ENCODE data around the gene PSME3IP1. TPM values are rescaled to one million over a fixed set of nuclear protein-coding genes. Genes with fewer than 3 reads are reported as not detected.

Gene PSME3IP1
- total and polyA plus RNA-seq, 2 donors, result 81.8 to 93.1 TPM

DNA sequence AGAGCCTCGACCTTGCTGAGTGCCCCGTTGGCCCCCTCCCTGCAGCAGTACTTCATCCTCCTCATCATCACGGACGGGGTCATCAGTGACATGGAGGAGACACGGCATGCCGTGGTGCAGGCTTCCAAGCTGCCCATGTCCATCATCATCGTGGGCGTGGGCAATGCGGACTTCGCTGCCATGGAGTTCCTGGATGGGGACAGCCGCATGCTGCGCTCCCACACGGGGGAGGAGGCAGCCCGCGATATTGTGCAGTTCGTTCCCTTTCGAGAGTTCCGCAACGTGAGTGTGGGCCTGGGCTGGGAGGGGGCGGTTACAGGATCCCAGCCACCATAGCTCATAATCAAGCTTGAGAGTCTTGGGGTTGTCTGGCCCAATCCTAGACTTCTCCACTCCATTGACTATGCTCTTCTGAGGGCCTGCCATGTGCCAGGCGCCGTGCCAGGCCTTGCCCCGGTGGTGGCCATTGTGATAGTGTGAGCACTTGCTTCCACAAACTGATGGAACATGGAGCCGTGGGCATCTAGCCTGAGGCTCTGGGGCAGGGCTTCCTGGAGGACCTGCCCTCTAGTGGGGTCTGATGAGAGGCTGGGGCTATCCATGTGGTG lies 39.7 kb downstream of the PSME3IP1 start:
- H3K36me3 ChIP-seq (ENCODE audit: control insufficient read depth in 2 of 2, insufficient read depth in 2 of 2, low read length in 1 of 2), result peaks cover 0 to 3% of the 10 kb centered on the region in 2 donors

DNA sequence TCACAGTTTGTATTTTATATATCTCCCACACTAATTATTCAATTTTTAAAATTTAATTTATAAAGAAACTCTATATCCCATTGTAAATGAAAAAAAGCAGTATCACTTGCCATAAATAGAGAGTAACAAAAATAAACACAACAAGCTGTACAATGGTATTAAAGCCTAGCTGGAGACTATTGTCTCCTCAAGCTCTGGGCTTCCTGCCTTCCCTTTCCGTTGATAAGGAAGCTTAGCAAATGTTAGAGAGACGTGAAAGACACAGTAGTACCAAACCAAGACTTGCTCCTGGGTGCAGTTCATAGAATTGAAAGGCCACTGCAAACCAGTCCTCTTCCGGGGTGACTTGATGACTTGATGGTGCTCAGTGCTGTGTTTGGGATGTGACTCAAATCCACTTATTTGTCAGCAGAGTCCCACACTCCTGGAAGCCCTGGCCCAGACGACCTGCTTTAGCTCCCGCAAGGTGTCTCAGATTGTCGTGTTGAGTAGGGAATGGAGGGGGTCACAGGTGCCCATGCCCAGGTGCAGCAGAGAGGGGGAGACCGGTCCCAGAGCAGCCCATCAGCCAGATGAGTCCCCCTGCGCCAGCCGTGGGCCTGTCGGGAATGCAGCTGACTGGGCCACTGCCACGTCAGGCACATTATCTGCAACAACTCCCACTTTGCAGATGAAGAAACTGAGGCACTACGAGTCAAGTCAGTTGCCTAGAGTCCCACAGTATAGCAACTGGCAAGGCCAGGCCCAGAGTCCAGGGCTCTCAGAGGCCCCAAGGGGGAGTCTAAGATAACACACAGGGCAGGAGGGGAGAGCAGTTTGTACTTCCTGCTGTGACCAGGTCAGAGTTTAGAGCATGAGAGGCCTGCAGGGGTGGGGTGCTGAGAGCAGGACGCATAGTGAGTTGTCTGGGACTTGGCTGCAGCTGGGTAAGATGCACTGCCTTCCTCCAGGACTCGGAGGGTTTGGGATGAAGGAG lies 40.5 kb downstream of the PSME3IP1 start:
- 95% methylated on average over 14 of the region's 14 CpGs for WGBS
- H3K9me3 ChIP-seq (ENCODE audit: control insufficient read depth in 2 of 2, insufficient read depth in 1 of 2, low read length in 1 of 2), result no peaks in the 10 kb centered on the region
- H3K36me3 ChIP-seq (ENCODE audit: control insufficient read depth in 2 of 2, insufficient read depth in 2 of 2, low read length in 1 of 2), result peaks cover 0 to 3% of the 10 kb centered on the region in 2 donors
- no peak overlapping the region for H3K27ac ChIP-seq (ENCODE audit: low read depth in 1 of 2, low read length in 1 of 2)
- DNase-seq (ENCODE audit: low read depth in 6 of 9, low spot score in 9 of 9), result no peak
- H3K4me3 ChIP-seq (ENCODE audit: low read length in 2 of 2), result no peak overlapping the region
- peaks cover 23 to 62% of the 10 kb centered on the region in 2 donors for H3K4me1 ChIP-seq (ENCODE audit: control insufficient read depth in 2 of 2, insufficient read depth in 2 of 2, low read length in 2 of 2)
- no peaks in the 10 kb centered on the region for H3K27me3 ChIP-seq (ENCODE audit: control insufficient read depth in 2 of 2, insufficient read depth in 1 of 2, low read length in 1 of 2)

More for the DNA sequence above, 39.7 kb downstream of the PSME3IP1 start:
- DNase-seq (ENCODE audit: low read depth in 6 of 9, low spot score in 9 of 9), result no peak
- Histone ChIP-seq H3K27me3 (ENCODE audit: control insufficient read depth in 2 of 2, insufficient read depth in 1 of 2, low read length in 1 of 2) (no peaks in the 10 kb centered on the region), H3K4me3 (ENCODE audit: low read length in 2 of 2) (no peak overlapping the region), H3K4me1 (ENCODE audit: control insufficient read depth in 2 of 2, insufficient read depth in 2 of 2, low read length in 2 of 2) (peaks cover 22 to 54% of the 10 kb centered on the region in 2 donors), H3K9me3 (ENCODE audit: control insufficient read depth in 2 of 2, insufficient read depth in 1 of 2, low read length in 1 of 2) (no peaks in the 10 kb centered on the region), H3K27ac (ENCODE audit: low read depth in 1 of 2, low read length in 1 of 2) (no peak overlapping the region)
- WGBS, result 97% methylated on average over 24 of the region's 24 CpGs

DNA sequence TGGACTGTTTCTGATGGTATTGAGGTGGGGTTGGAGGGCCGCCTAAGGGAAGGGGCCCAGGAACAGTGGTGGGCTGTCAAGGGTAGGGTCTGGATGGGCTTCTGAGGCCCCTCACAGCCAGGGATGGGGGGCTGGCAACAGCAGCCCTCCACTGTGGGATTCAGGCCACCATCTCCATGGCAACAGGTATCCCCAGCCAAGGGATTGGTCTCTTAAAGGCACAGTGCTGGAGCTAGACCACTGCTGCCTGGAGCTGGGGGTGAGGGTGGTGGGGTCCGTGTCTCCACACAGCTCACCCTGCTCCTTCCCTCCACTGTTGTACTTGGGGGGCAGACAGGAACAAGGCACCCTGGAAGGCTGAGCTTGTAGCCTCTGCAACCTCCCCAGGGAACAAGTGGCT lies 41.8 kb downstream of the PSME3IP1 start:
- Histone ChIP-seq H3K9me3 (ENCODE audit: control insufficient read depth in 2 of 2, insufficient read depth in 1 of 2, low read length in 1 of 2) (no peaks in the 10 kb centered on the region), H3K4me1 (ENCODE audit: control insufficient read depth in 2 of 2, insufficient read depth in 2 of 2, low read length in 2 of 2) (peaks cover 23 to 69% of the 10 kb centered on the region in 2 donors), H3K27me3 (ENCODE audit: control insufficient read depth in 2 of 2, insufficient read depth in 1 of 2, low read length in 1 of 2) (no peaks in the 10 kb centered on the region), H3K27ac (ENCODE audit: low read depth in 1 of 2, low read length in 1 of 2) (no peak overlapping the region), H3K36me3 (ENCODE audit: control insufficient read depth in 2 of 2, insufficient read depth in 2 of 2, low read length in 1 of 2) (no peaks in the 10 kb centered on the region), H3K4me3 (ENCODE audit: low read length in 2 of 2) (no peak overlapping the region)
- WGBS, result 97% methylated on average over 2 of the region's 2 CpGs
- DNase-seq (ENCODE audit: low read depth in 6 of 9, low spot score in 9 of 9), result no peak

DNA sequence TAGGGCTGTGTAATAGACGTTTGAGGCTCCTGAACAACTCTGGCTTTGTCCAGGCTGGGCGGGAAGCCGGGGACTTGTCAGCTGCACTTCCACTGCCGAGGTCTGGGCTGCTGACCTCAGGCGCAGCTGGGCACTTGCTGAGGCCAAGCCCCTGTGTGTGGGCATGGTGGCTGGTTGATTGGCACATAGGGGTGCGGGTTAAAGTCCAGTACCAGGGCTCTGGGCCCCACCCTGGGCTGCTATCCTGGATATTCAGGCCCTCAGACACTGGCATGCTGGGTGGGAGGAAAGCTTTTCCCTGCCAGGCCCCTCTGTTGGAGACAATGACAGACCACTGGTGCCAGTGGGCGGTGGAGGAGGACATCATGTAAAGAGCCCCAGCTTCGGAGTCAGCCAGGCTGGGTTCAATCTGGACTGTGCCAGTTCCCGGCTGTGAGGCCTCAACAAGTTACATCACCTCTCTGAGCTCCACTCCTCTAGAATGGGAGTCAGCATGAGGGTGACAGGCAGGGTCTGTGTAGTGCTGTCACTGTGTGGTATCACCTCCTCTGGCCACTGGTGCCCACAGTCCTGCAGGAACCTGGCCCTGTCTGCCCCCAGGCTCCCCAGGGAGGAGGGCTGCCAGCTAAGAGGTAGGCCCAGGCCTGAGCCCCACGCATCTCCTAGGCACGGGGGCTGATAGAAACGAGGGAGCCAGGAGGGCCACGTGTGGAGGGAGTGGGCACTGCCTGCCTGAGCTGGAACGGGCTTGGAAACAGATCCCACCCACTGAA lies 42.5 kb downstream of the PSME3IP1 start:
- H3K36me3 ChIP-seq (ENCODE audit: control insufficient read depth in 2 of 2, insufficient read depth in 2 of 2, low read length in 1 of 2), result no peaks in the 10 kb centered on the region
- WGBS, result 95% methylated on average over 14 of the region's 14 CpGs
- H3K9me3 ChIP-seq (ENCODE audit: control insufficient read depth in 2 of 2, insufficient read depth in 1 of 2, low read length in 1 of 2), result no peaks in the 10 kb centered on the region
- H3K4me1 ChIP-seq (ENCODE audit: control insufficient read depth in 2 of 2, insufficient read depth in 2 of 2, low read length in 2 of 2), result peaks cover 23 to 68% of the 10 kb centered on the region in 2 donors
- H3K4me3 ChIP-seq (ENCODE audit: low read length in 2 of 2), result no peak overlapping the region
- H3K27me3 ChIP-seq (ENCODE audit: control insufficient read depth in 2 of 2, insufficient read depth in 1 of 2, low read length in 1 of 2), result no peaks in the 10 kb centered on the region
- no peak for DNase-seq (ENCODE audit: low read depth in 6 of 9, low spot score in 9 of 9)
- H3K27ac ChIP-seq (ENCODE audit: low read depth in 1 of 2, low read length in 1 of 2), result peak overlapping the region; percentile 76 to 89

DNA sequence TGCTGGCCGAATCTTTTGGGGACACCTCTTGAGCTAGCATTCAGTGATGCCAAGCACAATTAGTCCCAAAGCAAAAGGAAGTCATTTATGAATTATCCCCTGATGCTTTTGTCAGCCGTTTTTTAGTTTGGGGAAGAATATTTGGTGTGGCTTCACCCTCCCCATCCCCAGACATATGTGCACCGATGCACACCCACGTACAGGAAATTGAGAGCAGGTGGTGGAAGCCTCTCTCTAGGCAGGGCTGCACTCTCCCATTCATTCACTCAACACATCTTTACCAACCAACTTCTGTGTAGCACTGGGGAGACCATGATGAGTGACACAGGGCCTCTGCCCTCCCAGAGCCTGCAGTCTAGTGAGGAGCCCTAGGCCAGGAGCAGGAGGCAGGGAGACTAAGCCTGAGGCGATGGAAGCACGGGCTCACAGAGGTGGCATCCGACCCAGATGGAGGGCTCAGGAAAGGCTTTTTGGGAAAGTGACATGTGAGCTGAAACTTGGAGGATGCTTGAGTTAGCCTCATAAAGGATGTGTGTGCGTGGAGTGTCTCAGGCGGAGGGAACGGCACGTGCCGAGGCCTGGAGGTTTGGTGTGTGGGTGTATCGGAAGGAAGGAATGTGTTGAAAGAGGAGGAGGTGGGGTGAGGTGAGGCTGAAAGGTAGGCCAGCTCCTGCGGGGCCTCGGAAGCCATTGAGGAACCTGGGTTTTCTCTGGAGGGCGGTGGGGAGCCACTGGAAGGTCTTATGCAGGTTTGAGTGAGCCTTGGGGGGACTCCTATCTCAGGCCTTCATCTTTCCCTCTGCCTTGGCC lies 43.8 kb downstream of the PSME3IP1 start:
- H3K4me3 ChIP-seq (ENCODE audit: low read length in 2 of 2), result no peak overlapping the region
- H3K36me3 ChIP-seq (ENCODE audit: control insufficient read depth in 2 of 2, insufficient read depth in 2 of 2, low read length in 1 of 2), result no peaks in the 10 kb centered on the region
- H3K4me1 ChIP-seq (ENCODE audit: control insufficient read depth in 2 of 2, insufficient read depth in 2 of 2, low read length in 2 of 2), result peaks cover 23 to 55% of the 10 kb centered on the region in 2 donors
- DNase-seq (ENCODE audit: low read depth in 6 of 9, low spot score in 9 of 9), result peak in 7 of 9 donors; percentile 29 to 80 (median 54)
- no peaks in the 10 kb centered on the region for H3K9me3 ChIP-seq (ENCODE audit: control insufficient read depth in 2 of 2, insufficient read depth in 1 of 2, low read length in 1 of 2)
- no peaks in the 10 kb centered on the region for H3K27me3 ChIP-seq (ENCODE audit: control insufficient read depth in 2 of 2, insufficient read depth in 1 of 2, low read length in 1 of 2)
- 40% methylated on average over 16 of the region's 16 CpGs for WGBS
- H3K27ac ChIP-seq (ENCODE audit: low read depth in 1 of 2, low read length in 1 of 2), result peak overlapping the region; percentile 76 to 89

DNA sequence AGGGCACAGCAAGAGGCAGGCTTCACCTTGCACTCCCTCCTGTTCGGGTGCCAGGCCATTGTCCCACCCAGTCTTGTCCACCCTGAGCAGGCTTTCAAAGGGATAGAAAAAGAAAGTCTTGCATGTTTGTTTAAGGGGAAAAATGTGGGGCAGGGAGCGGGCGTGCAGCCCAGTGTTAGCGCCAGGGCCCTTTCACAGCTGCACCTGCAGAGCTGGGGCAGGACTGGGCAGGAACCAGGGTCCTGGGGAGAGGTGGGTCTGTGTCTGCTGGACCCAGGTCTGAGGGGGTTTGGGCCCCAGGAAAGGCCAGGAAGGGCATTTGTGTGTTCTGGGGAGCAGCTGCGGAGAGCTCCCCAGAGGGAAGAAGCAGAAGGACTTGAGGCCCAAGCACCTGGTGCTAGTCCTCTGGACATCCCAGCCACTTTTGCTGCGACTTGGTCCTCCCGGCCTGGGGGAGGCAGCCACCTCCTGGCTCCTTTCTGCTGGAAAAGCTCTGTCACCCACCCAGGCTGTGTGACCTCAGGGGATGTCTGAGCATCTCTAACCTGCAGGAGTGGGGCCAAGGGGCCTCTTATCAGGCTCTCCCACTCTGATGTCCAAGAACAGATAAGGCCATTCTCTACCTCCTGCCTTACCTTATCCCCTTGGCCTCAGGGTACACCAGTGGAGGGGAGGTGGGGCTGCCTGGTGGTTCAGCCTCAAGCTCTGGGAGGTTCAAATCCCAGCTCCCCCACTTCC lies 44.7 kb downstream of the PSME3IP1 start:
- H3K9me3 ChIP-seq (ENCODE audit: control insufficient read depth in 2 of 2, insufficient read depth in 1 of 2, low read length in 1 of 2), result no peaks in the 10 kb centered on the region
- DNase-seq (ENCODE audit: low read depth in 6 of 9, low spot score in 9 of 9), result no peak
- no peak overlapping the region for H3K4me3 ChIP-seq (ENCODE audit: low read length in 2 of 2)
- no peaks in the 10 kb centered on the region for H3K36me3 ChIP-seq (ENCODE audit: control insufficient read depth in 2 of 2, insufficient read depth in 2 of 2, low read length in 1 of 2)
- no peaks in the 10 kb centered on the region for H3K27me3 ChIP-seq (ENCODE audit: control insufficient read depth in 2 of 2, insufficient read depth in 1 of 2, low read length in 1 of 2)
- H3K4me1 ChIP-seq (ENCODE audit: control insufficient read depth in 2 of 2, insufficient read depth in 2 of 2, low read length in 2 of 2), result peaks cover 23 to 55% of the 10 kb centered on the region in 2 donors
- 94% methylated on average over 7 of the region's 7 CpGs for WGBS
- H3K27ac ChIP-seq (ENCODE audit: low read depth in 1 of 2, low read length in 1 of 2), result peak overlapping the region; percentile 76 to 89

DNA sequence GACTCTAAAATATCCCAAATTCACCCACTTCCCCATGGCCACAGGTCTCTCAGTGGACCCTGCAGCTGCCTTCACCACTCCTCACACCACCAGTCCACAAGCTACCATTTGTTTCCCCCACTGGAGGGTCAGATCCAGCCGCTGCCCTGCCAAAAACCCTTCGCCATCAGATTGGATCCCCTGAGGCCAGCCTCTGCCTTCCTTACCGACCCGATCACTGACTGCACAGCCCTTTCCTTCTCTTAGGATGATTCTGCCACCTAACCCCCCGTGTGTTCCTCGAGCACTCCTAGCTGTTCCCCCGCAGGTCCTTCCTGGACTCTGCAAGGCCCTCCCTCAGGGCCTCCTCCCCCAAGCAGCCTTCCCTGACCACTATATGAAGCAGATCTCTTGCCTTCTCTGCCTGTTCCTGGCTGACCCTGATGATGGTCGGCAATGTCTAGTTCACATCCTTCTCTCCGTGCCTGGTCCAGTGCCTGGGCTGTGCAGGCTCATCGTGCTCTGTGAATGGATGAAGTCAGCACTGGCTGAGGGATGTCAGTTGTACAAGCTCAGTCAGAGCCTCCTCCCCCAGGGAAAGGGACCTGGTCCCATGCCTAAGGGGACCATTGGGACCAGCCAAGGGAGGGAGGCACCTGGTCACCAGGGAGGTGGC lies 47.4 kb downstream of the PSME3IP1 start:
- DNase-seq (ENCODE audit: low read depth in 6 of 9, low spot score in 9 of 9), result no peak
- Histone ChIP-seq H3K4me3 (ENCODE audit: low read length in 2 of 2) (no peak overlapping the region), H3K4me1 (ENCODE audit: control insufficient read depth in 2 of 2, insufficient read depth in 2 of 2, low read length in 2 of 2) (peaks cover 35 to 55% of the 10 kb centered on the region in 2 donors), H3K27ac (ENCODE audit: low read depth in 1 of 2, low read length in 1 of 2) (no peak overlapping the region), H3K36me3 (ENCODE audit: control insufficient read depth in 2 of 2, insufficient read depth in 2 of 2, low read length in 1 of 2) (no peaks in the 10 kb centered on the region), H3K9me3 (ENCODE audit: control insufficient read depth in 2 of 2, insufficient read depth in 1 of 2, low read length in 1 of 2) (no peaks in the 10 kb centered on the region), H3K27me3 (ENCODE audit: control insufficient read depth in 2 of 2, insufficient read depth in 1 of 2, low read length in 1 of 2) (no peaks in the 10 kb centered on the region)
- 94% methylated on average over 10 of the region's 10 CpGs for WGBS

Data from thymus (tissue), 11 donors.